ENCODE data around the gene MARCHF6. TPM values are rescaled to one million over a fixed set of nuclear protein-coding genes. Genes with fewer than 3 reads are reported as not detected.

Gene MARCHF6
- total and polyA plus RNA-seq, 2 of the 8 experiments (the other 6 are each of a cell fraction or from before 2014, with no cell fraction given), result 93.1 to 118 TPM

DNA sequence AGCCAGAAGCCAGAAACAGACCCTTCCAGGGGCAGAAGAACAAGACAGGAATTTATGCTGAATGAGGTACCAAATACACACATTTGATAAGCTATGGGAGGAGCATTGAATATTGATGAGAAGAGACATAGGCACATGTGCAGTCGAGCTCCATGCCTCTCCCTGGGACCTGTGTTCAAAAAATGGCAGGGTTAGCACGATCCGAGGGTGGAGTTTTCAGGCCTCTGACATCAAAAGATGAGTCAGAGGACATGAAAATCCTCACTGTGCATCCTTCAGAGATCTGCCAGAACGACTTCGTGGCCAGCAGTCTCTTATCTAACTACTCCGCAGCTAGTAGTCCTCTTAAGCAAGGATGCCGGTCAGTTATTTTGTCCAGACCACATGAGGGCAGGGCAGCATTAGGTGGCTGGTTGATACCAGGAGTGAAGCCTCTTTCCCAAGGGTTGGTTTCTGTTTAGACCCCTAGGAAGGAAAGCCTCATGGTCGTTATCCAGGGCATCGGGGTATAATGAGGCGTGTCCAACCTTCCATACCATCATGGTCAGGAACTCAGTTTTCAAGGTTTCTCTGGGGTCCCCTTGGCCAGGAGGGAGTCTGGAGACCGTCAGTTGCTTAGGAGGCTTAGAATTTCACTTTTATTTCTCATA lies 34.2 kb upstream of the MARCHF6 start:
- H2AK5ac ChIP-seq (ENCODE audit: low read depth, low read length), result no peak overlapping the region
- H2AFZ ChIP-seq (ENCODE audit: low read length), result no peak overlapping the region
- no peak overlapping the region for H4K8ac ChIP-seq (ENCODE audit: extremely low read depth, insufficient read depth, low read length)
- H3K9ac ChIP-seq (replicated peaks in 1 of 4; ENCODE audit: extremely low read depth in 1 of 4, low read depth in 3 of 4, low read length in 3 of 4), result no peak overlapping the region
- no peaks in the 10 kb centered on the region for H3K36me3 ChIP-seq (ENCODE audit: control insufficient read depth in 2 of 4, insufficient read depth in 4 of 4, low read length in 3 of 4)
- H3K23me2 ChIP-seq (ENCODE audit: low read depth, low read length), result no peaks in the 10 kb centered on the region
- H3K9me3 ChIP-seq (ENCODE audit: insufficient read depth in 2 of 2, low read depth in 1 of 2, low read length in 1 of 2), result no peaks in the 10 kb centered on the region; a peak in 1 of 4 replicates
- H3K4ac ChIP-seq (replicated peaks; ENCODE audit: insufficient read length, low read depth, low read length), result no peak overlapping the region
- H2BK120ac ChIP-seq (replicated peaks; ENCODE audit: low read depth, low read length), result no peak overlapping the region
- POLR2A ChIA-PET (ENCODE audit: partially characterized antibody), result interaction anchor here (1.1 to 1.4 kb wide), 3 partner anchors 9 to 68 kb away, joined by 3 to 4 read pairs (median 3); no protein-coding TSS in a partner anchor
- no peak overlapping the region for H2BK12ac ChIP-seq (ENCODE audit: low read depth, low read length)
- FAIRE-seq, result no peak
- no peaks in the 10 kb centered on the region for H3K27me3 ChIP-seq (replicated peaks in 1 of 4; ENCODE audit: control insufficient read depth in 3 of 4, extremely low read depth in 1 of 4, insufficient read depth in 3 of 4, low read length in 3 of 4)
- DNase-seq (ENCODE audit: low read depth in 1 of 2, low spot score in 2 of 2), result no peak
- no peak overlapping the region for H3K4me2 ChIP-seq (ENCODE audit: insufficient read depth in 1 of 2, low read depth in 2 of 2, low read length in 2 of 2)
- 87% methylated on average over 11 of the region's 11 CpGs; no CpG with 5 or more reads in 1 of the 2 experiments for WGBS, 2 experiments (ENCODE audit: extremely low coverage in 1 of 2, insufficient coverage in 1 of 2, insufficient read length in 1 of 2, insufficient replicate concordance in 2 of 2, low coverage in 1 of 2, low lambda C conversion rate in 2 of 2, missing lambda C conversion rate in 1 of 2)
- no peaks in the 10 kb centered on the region for H3K79me2 ChIP-seq (ENCODE audit: control insufficient read depth in 1 of 2, insufficient read depth in 2 of 2, low read length in 2 of 2)
- no peak overlapping the region for H3K56ac ChIP-seq (replicated peaks; ENCODE audit: insufficient read length, low read depth, low read length)
- no peak overlapping the region for H2BK15ac ChIP-seq (ENCODE audit: low read length)
- H3K4me3 ChIP-seq (ENCODE audit: extremely low read depth in 1 of 4, insufficient read depth in 2 of 4, low read depth in 3 of 4, low read length in 4 of 4), result no peak overlapping the region
- no peak overlapping the region for H3K23ac ChIP-seq (ENCODE audit: insufficient read length)
- CTCF ChIA-PET (ENCODE audit: partially characterized antibody), result interaction anchor here (0.6 to 3.9 kb wide), 7 partner anchors 10 to 143 kb away, joined by 3 to 19 read pairs (median 4); no protein-coding TSS in a partner anchor
- no peak overlapping the region for H3K14ac ChIP-seq (ENCODE audit: insufficient read length)
- no peak overlapping the region for H2BK20ac ChIP-seq (ENCODE audit: low read length)
- no peaks in the 10 kb centered on the region; a peak in 2 of 7 replicates for H3K4me1 ChIP-seq (replicated peaks in 1 of 4; ENCODE audit: control insufficient read depth in 3 of 4, insufficient read depth in 4 of 4, low read length in 3 of 4)
- H4K5ac ChIP-seq (ENCODE audit: insufficient read length, low read depth, low read length), result no peak overlapping the region
- H3K27ac ChIP-seq (ENCODE audit: low read depth, low read length), result no peak overlapping the region
- no peak overlapping the region for H2BK5ac ChIP-seq (ENCODE audit: low read depth, low read length)
- H3K18ac ChIP-seq (ENCODE audit: extremely low read depth, low read length), result no peak overlapping the region
- TF ChIP-seq MAFK (IDR thresholded peaks at IDR 0.05; ENCODE audit: low read depth, low read length) (no peak), RAD21 (IDR thresholded peaks at IDR 0.05 in 1 of 2, conservative IDR thresholded peaks at IDR 0.05 in 1 of 2; ENCODE audit: low read depth in 2 of 2, low read length in 2 of 2) (peak; percentile 16 to 34; a peak in 2 of 4 replicates)
- no peaks in the 10 kb centered on the region for H3K79me1 ChIP-seq (ENCODE audit: low read depth, low read length)
- H4K20me1 ChIP-seq (replicated peaks in 1 of 2; ENCODE audit: control insufficient read depth in 1 of 2, insufficient read depth in 2 of 2, low read length in 2 of 2), result no peaks in the 10 kb centered on the region
- H4K91ac ChIP-seq (replicated peaks; ENCODE audit: insufficient read length, low read length), result no peak overlapping the region

All from H1 (cell line).